NCI-H2196 (cell line): Measurements from ENCODE around the gene CCDC59.

Experiments used
- DNase-seq: peaks from one replicate; lab custom pipeline; 2025; ENCODE audit not compliant: unreplicated experiment; lab: John Stamatoyannopoulos, UW

The CCDC59 gene

DNA sequence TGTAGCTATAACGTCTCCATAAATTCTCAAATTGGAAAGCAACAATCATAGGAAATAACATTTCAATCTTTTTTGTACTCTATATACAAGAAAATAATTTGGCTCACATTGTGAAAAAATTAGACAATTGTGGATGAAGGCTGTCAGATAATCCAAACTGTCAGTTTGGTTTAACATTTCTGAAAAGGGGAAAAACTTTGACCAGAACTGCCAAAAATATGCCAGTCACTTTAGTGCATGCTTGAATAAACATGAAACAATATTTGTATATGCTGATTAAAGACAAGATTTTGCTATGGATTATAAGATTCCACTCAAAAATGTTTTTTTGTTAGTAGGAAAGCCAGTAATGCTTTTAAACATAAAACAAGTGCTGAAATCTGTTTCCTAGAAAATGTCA is 38.9 kb downstream of the CCDC59 start:
- DNase-seq, result no peak

DNA sequence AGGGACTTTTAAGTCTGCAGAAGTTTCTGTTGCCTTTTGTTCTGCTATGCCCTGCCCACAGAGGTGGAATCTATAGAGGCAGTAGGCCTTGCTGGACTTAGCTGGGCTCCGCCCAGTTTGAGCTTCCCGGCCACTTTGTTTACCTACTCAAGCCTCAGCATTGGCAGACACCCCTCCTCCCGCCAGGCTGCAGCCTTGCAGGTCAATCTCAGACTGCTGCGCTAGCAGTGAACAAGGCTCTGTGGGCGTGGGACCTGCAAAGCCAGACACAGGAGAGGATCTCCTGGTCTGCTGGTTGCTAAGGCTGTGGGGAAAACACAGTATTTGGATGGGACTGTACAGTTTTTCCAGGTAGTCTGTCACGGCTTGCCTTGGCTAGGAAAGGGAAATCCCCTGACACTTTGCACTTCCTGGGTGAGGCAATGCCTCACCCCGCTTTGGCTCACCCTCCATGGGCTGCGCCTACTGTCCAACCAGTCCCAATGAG is 43.7 kb downstream of the CCDC59 start:
- DNase-seq, result no peak
